NCI-H2171 treated with DMSO at 0.1 percent for 48 hours (cell line): ENCODE data around the gene ABCA10.

Experiments used
- DNase-seq: peaks from one replicate; lab custom pipeline; 2025; lab: John Stamatoyannopoulos, UW

The ABCA10 gene

DNA sequence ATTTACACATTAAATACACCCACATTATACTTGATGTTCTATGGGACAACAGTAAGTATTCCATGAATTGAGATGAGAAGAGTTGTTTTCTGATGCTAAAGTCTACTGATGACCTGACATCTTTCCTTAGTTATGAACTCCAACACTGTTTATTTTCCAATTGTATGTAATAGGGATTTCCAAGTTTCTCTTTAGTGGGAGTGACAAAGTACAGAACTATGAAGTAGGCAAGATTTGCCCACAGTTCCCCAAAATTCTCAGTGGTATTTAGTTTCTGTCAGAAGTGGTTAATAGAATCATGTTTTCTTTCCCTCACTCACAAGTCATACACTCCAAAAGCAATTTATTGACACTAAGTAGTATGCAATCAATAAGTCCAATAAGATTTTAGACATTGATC, 64.4 kb downstream of the ABCA10 start:
- no peak for DNase-seq

DNA sequence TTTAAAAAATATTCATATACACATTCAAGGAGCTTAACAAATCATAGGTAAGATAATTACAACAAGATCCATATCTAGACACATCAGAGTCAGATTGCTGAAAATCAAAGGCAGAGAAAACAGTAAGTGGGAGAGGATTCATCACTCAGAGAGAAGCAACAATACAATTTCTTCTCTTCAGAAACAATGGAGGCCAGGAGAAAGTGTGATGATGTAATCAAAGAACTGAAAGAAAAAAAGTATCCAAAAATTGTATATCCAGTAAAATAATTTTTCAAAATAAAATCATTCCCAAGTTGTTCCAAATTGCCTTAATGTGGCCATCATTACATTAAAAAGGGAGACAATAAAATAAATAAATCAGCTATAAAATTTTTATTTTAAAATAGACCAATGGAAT, 69.2 kb downstream of the ABCA10 start:
- DNase-seq = no peak

DNA sequence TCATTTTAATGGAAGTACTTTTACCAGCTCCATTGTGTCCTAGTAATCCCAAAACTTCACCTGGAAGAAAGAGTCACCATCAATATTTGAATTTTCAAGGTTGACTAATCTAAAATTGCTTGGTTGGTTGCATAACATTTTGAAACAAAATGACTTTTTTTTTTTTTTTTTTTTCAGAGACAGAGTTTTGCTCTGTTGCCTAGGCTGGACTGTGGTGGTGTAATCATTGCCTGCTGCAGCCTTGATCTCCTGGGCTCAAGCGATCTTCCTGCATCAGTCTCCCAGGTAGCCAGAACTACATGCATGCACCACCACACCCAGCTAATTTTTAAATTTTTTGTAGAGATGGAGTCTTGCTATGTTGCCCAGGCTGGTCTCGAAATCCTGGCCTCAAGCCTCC, 74.4 kb downstream of the ABCA10 start:
- DNase-seq = no peak

DNA sequence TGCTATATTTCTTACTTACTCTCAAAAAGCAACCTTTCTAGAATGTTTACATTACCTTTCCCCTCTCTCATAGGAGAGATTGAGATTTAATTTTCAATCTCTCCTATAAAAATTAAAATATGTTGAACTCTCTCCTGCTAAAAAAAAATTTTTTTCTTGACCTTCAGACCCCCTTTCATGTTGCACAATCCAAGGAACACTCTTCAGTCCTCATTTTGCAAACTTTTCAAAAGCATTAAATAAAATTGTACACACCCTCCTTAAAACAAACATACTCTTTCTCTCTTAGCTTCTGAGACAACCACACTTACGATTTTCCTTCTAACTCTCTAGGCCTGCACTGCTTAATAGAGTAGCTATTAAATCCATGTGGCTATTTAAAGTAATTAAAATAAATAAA, 78.3 kb downstream of the ABCA10 start:
- DNase-seq = no peak

DNA sequence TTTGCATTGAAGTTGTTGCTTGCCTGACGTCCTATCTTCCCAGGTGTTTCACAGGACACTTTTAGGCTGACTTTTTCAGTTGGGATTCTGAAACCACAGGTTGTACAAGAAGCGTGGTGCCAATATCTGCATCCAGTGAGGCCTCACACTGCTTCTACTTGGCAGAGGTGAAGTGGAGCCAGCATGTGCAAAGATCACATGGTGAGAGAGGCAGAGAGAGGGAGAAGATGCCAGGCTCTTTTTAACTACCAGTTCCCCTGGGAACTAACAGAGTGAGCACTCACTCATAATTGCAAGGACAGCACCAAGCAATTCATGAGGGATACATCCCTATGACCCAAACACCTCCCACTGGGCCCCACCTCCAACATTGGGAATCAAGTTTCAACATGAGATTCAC, 81.2 kb downstream of the ABCA10 start:
- peak; percentile 76 for DNase-seq

DNA sequence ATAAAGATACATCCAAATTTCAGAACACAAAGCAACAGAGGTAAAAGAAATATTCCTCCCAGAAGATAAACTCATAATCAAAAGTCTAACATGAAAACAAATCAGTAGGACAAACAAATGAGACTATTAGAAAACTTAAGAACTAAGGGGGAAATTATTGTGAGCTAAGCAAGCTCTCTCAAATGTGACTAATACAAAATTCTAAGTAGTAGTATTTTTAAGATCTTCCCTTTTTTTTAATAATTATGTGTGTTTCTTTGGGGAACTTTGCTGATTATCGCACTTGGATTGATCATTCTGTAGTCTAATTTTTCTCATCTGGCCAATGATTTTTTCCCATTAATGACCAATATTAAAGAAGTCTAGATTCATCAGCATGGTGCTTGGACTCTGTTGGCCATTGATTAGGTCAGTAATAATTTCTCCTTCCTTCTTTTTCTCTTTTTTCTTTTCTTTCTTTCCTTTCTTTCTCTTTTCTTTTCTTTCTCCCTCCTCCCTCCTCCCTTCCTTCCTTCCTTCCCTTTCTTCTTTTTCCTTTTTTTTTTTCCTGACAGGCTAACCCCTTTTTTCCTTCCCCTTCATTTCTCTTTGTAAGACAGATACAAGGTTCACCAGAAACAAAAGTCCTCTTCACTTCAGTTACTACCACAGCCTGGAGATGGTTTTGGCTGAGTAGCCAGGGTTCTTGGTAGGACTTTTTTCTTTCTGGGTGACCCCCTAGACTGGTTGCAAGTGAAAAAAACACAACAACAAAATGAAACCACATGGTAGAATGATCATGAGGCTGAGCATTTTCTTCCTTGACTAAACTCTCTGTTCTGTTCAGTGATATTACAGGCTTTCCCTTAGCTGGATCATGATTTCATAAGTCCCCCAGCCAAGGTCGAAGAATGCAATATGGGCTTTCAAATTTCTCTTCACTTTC, 84.0 kb downstream of the ABCA10 start:
- no peak for DNase-seq

DNA sequence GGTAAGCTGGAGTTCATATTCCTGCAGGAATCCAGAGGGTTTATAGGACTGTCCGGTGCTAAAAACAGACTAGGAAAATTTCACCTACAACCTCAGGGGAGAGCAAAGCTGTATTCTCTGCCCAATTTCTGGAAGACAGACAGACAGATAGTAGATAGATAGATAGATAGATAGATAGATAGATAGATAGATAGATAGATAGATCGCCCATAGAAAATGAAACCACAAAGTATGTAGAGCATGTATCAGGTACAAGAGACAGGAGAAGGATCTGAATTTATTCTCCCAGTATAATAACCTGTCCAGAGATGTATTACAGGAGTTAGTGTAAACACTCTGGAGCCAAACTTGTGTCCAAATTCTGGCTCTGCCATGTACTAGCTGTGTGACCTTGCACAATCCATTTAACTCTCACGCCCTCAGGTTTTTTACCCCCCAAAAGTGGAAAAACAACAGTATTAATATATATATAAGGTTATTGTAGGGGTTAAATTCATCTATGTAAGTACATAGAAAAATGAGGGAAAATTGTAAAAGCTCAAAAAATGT, 84.9 kb downstream of the ABCA10 start:
- no peak for DNase-seq

DNA sequence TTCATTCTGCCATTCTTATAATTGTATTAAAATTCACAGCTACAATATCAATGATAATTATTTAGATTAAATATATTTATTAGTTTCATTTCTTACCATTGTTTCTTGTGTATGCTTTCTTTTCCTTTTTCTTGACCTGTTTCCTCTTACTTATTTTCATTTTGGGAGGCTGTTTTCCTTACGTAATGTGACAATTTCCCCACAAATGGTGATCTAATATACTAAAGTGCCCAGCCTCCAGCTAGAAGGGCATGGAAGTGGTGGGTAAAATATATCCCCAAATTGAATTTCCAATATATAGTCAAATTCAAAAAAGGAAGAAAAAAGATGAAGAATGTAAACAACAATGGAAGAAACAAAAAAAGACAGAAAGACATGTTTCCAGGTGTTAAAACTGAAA, 85.5 kb downstream of the ABCA10 start:
- DNase-seq = no peak

DNA sequence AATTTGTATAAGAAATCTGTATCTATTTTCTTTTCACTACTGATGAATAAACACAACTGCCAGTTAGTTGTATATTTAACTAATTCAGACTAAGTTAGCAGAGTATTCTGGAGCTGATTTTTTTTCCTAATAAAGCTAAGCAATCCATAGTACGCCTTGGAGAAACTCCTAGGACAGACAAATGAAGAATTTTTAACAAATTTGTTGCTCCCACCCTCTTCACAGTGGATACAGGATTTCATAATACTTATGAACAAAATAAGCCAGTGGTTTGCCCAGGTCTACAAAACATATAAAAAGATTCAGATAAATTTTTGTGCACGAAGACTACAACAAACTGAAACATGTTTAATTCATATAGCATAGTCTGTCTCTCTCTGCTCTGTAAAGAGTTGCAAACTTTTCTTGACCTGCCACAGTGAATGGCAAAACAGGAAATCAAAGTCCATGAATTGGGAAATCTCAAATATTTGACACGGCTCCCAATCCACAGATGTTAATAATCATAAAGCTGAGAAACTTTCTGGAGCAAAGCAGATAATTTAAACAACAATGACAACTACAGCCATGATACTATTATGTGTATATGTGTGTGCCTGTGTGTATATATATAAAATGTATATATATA, 86.3 kb downstream of the ABCA10 start:
- DNase-seq = no peak

DNA sequence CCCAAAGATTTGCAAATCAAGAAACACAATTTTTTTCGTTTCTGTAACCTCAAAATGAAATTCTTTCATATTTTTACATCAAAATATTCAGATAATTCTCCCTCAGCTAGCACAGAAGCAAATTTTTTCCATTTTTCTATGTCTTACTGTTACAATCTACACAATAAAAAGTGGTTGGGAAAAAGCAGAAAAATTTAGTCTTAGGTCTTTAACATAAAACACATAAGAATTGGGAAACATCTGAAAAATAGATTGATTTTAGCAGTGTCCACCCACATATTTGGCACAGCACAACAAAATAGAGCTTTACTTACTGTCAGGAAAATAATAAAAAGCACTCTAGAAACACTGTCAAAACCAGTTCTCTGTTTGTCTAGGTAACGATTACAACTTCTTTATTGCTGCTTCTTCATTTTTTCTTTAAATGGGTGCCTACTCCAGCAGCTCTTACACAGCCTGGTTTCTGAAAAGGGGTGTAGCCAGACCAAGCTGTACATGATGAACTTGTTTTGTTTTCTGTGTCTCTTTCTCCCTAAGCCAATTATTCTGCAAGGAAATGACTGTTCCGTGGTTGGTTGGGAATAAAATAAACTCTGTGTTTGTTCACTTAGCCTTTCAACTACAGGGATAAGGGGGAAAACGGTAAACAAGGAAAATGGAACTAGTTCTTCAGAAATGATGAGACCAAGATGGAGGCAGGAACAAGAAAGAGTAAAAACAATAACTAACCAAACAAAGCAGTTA, 87.0 kb downstream of the ABCA10 start, which contains the start of gene ABCA6:
Gene ABCA6 (minus strand): TSS at position 465 of the 744 bp plus-strand sequence. CDS start 1,192 bp downstream, outside the sequence.
- no peak for DNase-seq

DNA sequence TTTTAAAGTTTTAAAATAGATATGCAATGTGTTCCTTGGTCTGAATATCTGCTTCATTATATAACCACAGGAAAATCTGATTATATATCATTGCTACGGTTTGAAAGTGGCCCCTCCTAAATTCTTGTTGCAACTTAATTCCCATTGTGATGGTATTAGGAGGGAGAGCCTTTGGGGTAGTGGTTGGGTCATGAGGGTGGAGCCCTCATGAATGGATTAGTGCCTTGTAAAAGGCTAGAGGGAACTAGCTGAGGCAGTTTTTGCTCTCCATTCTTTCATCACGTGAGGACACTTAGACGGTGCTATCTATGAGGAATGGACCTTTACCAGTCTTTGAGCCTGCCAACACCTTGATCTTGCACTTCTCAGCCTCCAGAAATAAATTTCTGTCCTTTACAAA, 94.5 kb downstream of the ABCA10 start:
- no peak for DNase-seq

DNA sequence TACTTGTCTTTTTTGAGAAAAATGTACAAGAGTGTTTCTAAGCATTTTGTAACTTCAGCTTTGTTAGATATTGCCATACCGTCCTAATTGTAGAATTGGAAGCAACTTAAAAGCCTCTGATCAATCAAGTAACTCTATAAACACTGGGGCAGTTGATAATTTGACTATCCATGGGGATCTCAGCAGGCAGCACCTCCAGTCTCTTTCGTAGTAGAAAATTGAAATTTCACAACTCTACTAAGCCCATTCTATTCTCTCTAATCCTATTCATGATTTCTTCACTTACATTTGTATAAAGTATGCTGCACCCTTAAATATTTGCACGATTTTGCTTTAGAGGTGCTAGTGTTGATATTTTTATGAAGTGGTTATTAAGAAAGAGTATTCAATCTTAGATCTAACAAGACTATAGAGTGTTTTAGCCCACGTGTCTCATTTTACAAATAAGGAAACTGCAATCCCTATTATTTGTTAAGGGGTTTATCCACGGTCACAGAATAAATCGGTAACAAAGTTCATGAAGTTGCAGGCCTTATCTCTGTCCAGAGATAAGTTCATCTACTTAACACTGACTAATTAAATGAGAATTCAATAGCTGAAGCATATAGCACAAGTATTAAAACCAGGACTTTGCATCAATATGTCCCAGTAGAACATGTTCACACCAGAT, 97.9 kb downstream of the ABCA10 start:
- no peak for DNase-seq

DNA sequence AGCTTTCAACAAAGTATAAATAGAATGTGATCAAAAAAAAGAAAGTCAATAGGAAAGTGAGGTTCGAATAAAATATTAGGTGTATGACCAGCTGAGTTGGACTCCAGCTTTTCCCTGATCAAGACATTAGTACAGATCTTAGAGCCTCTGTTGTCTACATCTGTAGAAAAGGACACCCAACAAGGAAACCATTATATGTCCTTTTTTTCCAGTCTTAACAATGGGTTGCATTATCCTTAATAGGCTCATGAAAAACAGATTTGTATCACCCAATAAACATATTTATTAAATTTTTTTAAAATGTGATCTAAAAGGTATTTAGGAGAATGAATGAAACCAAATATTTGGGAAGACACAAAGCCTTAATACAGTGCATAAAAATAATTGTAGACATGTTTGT, 105.0 kb downstream of the ABCA10 start:
- no peak for DNase-seq

DNA sequence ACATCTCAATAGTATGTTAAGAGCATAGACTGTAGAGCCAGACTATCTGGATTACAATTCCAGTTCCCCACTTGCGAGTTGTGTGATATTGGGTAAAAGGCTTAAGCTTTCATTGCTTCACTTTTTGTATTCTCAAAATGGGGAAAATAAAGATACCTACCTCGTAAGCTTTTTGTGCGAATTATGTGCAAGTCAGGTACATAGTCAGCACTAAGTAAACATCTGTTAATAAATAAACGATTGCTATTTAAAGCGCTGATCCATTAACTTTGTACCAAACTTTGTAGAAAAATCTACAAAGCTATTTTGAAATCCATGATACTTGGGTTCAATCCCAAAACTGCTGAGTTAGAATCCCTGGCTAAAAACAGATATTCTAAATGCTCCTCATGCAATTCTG, 106.6 kb downstream of the ABCA10 start:
- no peak for DNase-seq

DNA sequence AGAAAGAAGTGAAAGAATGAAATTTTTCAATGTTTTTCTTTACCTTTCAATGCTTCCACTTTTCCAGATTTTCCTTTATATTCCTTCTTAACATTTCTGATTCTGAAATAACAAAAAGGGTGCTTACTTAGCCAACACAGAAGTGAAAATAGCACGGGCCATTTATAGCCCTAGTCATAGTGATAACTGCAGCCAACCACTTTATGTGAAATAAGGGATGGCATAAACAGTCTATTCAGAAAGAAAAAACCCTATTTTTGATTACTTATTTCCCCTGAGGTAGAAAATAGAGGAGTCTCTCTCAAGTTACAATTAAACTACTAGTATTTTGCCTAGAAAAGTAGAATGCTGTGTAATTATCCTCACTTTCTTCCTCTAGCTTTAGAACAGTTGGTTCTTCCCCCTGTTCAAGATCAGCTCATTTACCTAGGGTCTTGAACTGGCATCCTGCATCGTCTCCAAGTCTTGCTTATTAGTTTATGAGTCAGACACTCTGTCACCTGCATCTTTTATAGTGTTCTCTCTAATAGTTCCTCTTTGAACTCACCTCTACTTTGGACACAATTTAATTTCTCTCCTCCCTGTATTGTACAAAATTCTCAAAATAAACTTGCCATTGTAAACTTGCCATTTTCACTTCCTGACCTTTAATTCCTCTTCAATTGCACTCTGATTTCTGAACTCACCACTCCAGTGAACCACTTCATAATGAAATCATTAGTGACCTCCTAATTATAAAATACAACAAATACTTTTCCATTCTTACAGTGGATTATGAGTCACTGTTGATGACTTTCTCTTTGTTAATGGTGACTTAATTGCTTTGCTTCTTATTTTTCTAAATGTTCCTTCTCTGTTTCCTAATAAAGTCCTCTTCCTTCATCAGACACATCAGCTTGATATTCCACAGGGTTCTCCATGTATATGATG, 110.5 kb downstream of the ABCA10 start:
- DNase-seq = no peak

DNA sequence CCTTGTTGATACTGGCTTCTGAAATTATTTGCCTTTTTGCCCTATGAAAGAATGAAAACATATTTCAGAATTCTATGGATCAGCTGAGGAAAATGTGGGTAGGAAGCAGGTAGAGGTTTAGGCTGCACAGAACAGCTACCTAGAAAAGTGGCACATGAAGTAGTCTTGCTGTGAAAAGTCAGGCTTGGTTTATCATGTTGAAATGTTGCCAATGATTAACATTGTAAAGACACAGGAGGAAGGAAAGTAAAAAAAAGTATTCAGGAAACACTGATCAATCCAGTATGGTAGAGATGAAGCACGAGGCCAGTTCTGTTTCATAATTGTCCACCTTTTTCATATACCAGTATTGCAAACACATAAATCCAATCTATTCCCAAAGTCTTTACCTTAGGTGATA, 116.8 kb downstream of the ABCA10 start:
- no peak for DNase-seq

DNA sequence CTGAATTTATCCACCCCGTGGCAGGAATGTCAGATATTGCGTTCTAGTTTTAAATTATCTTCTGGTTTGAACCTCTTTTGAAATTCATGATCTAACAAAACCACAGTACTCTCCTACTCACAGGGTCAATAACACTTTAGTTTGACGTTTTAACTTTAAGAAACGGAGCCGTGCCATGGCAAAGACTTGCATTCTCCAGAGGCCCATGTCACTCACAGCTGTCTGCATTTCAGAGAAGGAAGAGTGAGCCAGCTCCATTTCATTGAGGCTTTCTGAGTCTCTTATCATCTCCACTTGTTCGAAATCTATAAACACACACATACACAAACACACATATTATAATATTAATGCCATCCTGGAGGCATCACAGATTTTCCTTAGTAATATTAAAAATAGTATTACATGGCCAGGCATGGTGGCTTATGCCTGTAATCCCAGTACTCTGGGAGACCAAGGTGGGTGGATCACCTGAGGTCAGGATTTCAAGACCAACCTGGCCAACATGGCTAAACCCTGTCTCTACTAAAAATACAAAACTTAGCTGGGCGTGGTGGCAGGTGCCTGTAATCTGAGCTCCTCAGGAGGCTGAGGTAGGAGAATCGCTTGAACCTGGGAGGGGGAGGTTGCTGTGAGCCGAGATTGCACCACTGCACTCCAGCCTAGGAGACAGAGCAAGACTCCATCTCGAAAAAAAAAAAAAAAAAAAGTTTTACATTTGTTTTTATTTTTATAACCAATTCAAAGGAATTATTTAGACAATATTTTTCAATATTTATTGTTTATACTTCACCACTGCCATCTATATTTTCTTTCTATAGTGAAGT, 122.5 kb downstream of the ABCA10 start:
- peak; percentile 67 for DNase-seq

DNA sequence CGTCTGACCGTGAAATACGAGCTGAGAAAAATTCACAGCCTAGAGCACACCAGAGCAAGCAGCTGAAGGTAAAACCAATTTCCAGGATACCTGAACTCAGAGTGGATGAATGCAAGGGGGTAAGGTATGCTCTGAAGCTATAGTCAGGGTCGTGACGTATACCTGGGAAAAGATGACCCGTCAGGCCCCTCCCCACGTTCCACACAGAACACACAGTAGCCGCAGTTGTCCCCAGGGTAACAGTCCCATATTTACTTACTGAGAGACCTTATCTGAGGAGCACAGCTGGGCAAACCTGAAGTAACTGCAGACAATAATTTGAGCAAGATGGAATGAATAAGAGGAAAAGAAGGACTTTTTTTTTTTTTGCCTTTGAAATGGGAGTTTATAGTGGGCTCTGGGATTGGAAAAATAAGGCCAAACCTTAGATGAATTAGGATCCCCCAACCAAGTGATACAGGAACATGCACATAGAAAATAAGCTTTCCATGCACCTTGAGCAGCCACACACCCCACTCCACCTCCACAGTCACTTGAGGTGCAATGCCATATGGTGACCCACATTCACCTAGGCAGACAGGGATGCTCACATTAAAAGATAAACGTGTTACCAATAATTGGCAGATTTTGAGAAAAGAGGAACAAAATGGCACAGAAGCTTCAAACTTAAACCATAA, 124.9 kb downstream of the ABCA10 start:
- DNase-seq = peak; percentile 57

DNA sequence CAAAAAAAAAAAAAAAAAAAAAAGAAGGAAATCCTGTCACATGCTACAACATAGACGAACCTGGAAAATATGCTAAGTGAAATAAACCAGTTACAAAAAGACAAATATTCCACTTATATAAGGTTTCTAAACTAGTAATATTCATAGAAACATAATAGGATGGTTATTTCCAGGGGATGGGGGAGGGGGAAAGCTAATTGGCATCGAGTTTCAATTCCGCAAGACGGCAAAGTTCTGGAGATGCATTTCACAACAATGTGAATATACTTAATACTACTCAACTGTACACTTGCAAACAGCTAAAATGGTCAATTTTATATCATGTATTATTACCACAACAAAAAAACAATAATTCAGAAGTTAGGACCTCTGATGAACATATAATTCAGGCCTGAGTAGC, 130.0 kb downstream of the ABCA10 start:
- no peak for DNase-seq
